HG03342 (cell line): ENCODE results near the gene ATP1B3.
A peak's percentile ranks its signal among the peaks of the same experiment; 100 is the strongest.
"Not testable (repeated sequence)": the region's sequence is repeated elsewhere in the genome, so short reads cannot be mapped to it uniquely, and the experiment has no call there.

Experiments
- ATAC-seq: cut with Tn5 transposase; IDR thresholded peaks from one replicate; pipeline ENCODE4 v1.9.1; 2021; ENCODE audit warnings: mild to moderate bottlenecking, moderate library complexity; ENCODE audit not compliant: unreplicated experiment

ATP1B3 gene

GRCh38 chr3:141901914-141902313, 25.5 kb downstream of the ATP1B3 start:
- no peak for ATAC-seq

DNA sequence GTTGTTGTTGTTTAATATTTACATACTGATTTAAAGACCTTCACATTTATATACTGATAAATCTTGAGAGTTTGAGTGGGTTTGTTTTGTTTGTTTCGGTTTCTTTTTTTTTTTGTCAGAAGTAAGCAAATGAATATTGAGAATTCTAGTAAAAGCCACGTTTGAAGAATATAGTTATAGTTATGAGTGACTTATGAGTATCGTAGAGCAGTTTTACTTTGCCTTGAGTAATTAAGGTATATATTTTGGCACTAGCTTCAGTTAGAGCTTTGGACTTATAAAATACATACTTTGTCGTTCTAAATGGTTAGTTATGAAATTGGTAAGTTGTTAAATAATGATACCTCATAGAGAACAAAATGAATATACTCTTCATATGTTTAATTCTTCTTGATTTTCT, 27.8 kb downstream of the ATP1B3 start:
- ATAC-seq = no peak

DNA sequence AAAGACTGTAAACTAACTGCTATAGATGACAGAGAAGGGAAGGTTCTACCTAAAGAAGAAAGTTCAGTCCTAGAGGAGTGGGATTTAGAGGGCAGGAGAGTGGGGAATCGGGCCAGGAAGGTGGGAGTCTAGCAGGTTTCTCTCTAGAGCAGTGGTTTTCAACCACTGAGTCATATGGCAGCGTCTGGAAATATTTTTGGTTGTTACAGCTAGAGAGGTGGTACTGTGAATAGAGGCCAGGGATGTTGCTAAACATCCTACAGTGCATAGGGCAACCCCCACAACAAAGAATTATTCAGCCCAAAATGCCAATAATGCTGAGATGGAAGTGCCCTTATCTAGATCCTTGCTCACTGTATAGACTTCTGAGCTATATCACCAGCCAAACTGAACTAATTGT, 28.7 kb downstream of the ATP1B3 start:
- ATAC-seq = no peak

GRCh38 chr3:141909408-141909807, 33.0 kb downstream of the ATP1B3 start:
- ATAC-seq = no peak

GRCh38 chr3:141909986-141910385, 33.5 kb downstream of the ATP1B3 start:
- ATAC-seq = not testable (repeated sequence)

DNA sequence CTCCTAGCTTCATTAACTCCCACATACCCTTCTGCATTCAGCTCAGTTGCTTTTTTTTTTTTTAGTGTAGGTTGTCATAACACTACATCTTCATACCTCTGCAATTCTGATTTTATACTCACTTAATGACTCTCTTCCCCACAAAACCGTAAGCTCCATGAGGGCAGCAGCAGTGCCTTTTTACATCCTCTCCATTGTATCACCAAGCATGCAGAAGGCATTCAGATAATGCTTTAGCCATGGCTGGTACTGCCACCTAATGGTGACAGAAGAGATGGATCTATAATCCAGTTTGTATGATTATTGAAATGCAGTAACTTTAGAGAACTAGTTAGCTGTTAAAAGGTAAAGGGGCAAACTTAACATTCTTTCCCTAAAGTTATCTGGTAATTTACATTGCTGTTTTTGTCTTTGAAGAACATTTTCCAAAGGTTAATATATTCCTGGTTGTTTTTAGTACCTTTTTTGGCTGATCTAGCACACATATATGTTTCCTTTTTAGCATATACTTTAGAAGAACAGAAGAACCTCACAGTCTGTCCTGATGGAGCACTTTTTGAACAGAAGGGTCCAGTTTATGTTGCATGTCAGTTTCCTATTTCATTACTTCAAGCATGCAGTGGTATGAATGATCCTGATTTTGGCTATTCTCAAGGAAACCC, 36.8 kb downstream of the ATP1B3 start:
- peak; percentile 65 for ATAC-seq

- no peak for ATAC-seq
Measured at GRCh38 chr3:141914311-141914710, 37.9 kb downstream of the ATP1B3 start.

DNA sequence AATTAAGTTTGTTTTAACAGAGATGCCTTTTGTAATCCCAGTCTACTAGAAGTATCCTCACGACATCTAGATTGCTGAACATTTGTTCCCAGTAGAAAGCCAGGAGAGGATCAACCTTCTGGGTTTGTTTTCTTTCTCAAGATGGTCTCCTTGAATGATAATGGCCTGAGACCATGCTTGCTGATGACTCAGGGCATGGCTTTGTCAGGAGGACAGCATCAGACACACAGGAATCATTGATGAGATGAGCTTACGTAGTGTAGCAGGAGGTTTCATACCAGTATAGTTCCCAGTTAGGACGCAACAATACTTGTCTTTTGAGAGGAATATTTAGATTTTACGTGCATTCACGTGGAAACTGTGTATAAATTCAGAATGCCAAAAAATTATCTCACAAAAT, 38.6 kb downstream of the ATP1B3 start:
- no peak for ATAC-seq

- ATAC-seq = no peak
Measured at GRCh38 chr3:141915766-141916165, 39.3 kb downstream of the ATP1B3 start.

GRCh38 chr3:141920701-141921100, 44.3 kb downstream of the ATP1B3 start:
- ATAC-seq = no peak

DNA sequence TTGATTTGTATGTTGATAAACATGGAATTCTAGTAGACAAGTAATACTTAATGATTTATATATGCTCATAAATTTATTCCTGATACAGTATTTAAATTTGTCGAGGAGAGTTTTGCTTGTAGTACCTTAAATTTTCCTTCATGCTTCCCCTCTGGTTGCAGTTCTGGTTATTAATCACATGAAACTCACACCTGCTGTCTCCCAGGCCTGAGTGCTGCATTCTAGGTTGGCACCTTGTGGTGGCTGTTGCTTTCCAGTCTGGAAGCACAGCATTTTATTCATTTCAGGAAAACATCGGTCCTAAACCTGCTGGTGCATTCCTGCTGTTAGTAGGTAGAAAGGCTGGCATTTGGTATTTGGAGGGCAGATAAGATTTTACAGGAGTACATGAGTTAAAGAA, 44.9 kb downstream of the ATP1B3 start:
- ATAC-seq = no peak

DNA sequence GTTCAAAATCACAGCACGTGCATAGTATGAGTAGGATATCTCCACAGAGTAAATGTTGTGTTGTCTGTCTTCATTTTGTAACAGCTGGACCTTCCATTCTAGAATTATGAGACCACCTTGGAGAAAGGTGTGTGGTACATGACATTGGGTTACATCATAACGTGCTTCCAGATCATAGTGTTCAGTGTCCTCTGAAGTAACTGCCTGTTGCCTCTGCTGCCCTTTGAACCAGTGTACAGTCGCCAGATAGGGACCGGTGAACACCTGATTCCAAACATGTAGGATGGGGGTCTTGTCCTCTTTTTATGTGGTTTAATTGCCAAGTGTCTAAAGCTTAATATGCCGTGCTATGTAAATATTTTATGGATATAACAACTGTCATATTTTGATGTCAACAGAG, 49.2 kb downstream of the ATP1B3 start:
- not testable (repeated sequence) for ATAC-seq

GRCh38 chr3:141926929-141927328, 50.5 kb downstream of the ATP1B3 start:
- ATAC-seq = no peak

- ATAC-seq = no peak
Measured at GRCh38 chr3:141928631-141929270, 52.3 kb downstream of the ATP1B3 start.

GRCh38 chr3:141929341-141929995, 53.0 kb downstream of the ATP1B3 start:
- ATAC-seq = no peak

DNA sequence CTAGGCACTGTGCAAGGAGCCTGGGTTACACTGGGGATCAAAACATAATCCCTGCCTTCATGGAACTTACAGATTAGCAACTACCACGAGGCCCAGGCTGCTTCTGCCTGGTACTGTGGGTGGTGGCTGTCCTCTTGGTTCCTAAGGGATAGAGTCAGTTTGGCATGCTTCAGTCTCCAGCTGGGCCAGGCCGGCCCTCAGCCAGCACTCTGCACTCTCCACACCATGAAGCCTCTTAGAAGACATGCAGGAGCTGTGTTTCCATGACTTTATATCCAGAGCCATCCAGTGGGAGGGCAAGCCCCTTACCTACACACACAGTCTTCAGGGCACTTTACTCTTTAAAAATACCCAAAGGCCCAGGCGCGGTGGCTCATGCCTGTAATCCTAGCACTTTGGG, 54.4 kb downstream of the ATP1B3 start:
- ATAC-seq = no peak

DNA sequence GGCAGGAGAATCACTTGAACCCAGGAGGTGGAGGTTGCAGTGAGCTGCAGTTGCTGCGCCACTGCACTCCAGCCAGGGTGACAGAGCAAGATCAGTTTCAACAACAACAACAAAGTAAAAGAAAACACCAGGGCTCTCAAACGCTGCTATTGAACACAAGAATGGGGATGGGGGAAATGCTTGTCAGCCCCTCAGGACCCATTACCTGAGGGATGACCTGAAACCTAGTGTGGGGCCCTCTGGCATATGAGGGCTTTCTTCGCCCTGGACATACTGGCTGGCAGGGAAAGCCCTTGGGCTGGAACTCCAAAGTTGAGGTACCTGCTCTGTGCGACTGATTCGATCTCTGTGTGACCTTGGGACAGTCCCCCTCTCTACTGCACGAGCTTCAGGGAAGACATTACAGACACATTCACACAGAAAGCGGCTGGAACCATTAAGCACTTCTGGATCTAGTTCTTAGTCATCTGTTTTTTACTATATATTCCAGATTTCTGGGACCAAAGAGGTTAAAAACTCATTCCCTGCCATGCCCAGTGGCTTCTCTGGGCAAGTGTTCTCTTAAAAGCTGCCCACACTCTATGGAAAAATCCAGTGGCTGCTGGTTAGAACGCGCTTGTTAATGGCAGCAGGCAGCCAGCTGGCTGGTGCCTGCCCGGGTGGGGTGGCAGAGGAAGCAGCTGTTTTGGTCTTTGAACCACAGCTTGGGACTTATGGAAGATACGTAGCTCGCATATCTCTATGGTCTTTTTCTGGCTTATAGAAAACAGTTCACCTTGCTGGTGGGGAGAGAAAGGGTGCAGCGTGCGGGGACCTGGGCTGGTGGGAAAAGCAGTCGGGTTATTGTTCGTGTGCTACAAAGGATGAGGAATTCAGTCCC, 57.2 kb downstream of the ATP1B3 start:
- no peak for ATAC-seq

DNA sequence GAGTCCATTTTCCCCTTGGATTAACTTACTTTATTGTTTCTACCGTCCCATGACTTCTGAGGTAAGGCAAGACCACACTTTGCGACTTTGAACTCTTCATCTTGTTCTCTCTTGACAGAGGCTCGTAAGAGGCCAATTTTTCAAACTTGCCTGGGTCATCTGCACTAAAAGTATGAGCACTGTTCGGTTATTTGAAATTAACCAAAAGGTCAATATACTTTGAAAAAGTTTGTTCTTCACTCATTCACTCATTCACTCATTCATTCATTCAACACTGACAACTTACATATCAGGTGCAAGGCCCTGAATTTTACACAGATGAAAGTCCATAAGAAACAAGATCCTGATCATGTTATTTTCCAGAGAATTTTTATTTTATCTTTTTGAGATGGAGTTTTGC, 57.9 kb downstream of the ATP1B3 start:
- ATAC-seq = no peak

GRCh38 chr3:141938011-141938500, 61.6 kb downstream of the ATP1B3 start:
- no peak for ATAC-seq

- ATAC-seq = no peak
Measured at GRCh38 chr3:141939759-141940158, 63.3 kb downstream of the ATP1B3 start.

- no peak for ATAC-seq
Measured at GRCh38 chr3:141940194-141940776, 63.8 kb downstream of the ATP1B3 start.
